ACC112 (cell line): ENCODE measurements around the gene ART4.
A peak's percentile ranks its signal among the peaks of the same experiment; 100 is the strongest.

Experiments
- H2AFZ ChIP-seq: fragments of 200-600 bp; sonication (generic); one replicate; pipeline ENCODE4 v1.6.0; 2017; ENCODE audit warnings: antibody characterized with exemption, low read length; ENCODE audit not compliant: unreplicated experiment
- H3K27ac ChIP-seq: fragments of 200-600 bp; sonication (generic); 2 replicates; pipeline ENCODE4 v1.5.1; 2014; ENCODE audit warnings: low read depth, mild to moderate bottlenecking, antibody characterized with exemption, low read length, moderate library complexity
- H3K27me3 ChIP-seq: fragments of 200-600 bp; sonication (generic); 2 replicates; pipeline ENCODE4 v1.6.1; 2014; ENCODE audit warnings: mild to moderate bottlenecking, antibody characterized with exemption, low read length, moderate library complexity, mixed read lengths; ENCODE audit not compliant: insufficient read depth
- H3K36me3 ChIP-seq: fragments of 200-600 bp; sonication (generic); 2 replicates; pipeline ENCODE4 v1.6.1; 2016; ENCODE audit warnings: mild to moderate bottlenecking, antibody characterized with exemption, low read length, moderate library complexity, mixed read lengths; ENCODE audit not compliant: insufficient read depth
- H3K4me1 ChIP-seq: fragments of 200-600 bp; sonication (generic); one replicate; pipeline ENCODE4 v1.6.1; 2016; ENCODE audit warnings: low read length, mixed read lengths; ENCODE audit not compliant: insufficient read depth, unreplicated experiment, control insufficient read depth
- H3K4me3 ChIP-seq: fragments of 200-600 bp; sonication (generic); 2 replicates; pipeline ENCODE4 v1.5.1; 2014; ENCODE audit warnings: mild to moderate bottlenecking, low read depth, low read length
- H3K79me2 ChIP-seq: fragments of 200-600 bp; sonication (generic); one replicate; pipeline ENCODE4 v1.6.0; 2016; ENCODE audit warnings: low read length; ENCODE audit not compliant: control insufficient read depth, unreplicated experiment, insufficient read depth

Gene ART4

GRCh38 chr12:14782756-14783155, 60.6 kb downstream of the ART4 start:
- Histone ChIP-seq H3K4me3 (no peak overlapping the region), H3K27ac (no peak overlapping the region), H3K36me3 (no peaks in the 10 kb centered on the region; the same call in 1 of the 2 replicates), H3K79me2 (no peaks in the 10 kb centered on the region), H3K4me1 (peaks cover 5% of the 10 kb centered on the region), H3K27me3 (no peaks in the 10 kb centered on the region), H2AFZ (no peak overlapping the region)

GRCh38 chr12:14781563-14781962, 61.8 kb downstream of the ART4 start:
- Histone ChIP-seq H3K4me1 (peaks cover 17% of the 10 kb centered on the region), H2AFZ (no peak overlapping the region), H3K36me3 (no peaks in the 10 kb centered on the region), H3K79me2 (peaks cover 5% of the 10 kb centered on the region), H3K27me3 (no peaks in the 10 kb centered on the region), H3K27ac (no peak overlapping the region), H3K4me3 (no peak overlapping the region)

- H3K27me3 ChIP-seq = no peaks in the 10 kb centered on the region
- H3K27ac ChIP-seq = no peak overlapping the region
- no peaks in the 10 kb centered on the region for H3K36me3 ChIP-seq
- peaks cover 24% of the 10 kb centered on the region for H3K4me1 ChIP-seq
- peaks cover 12% of the 10 kb centered on the region for H3K79me2 ChIP-seq
- 0 out of 2 replicates have a peak overlapping the region, but pooled peaks have one; percentile 16 for H3K4me3 ChIP-seq
- no peak overlapping the region for H2AFZ ChIP-seq
These were observed 62.5 kb downstream of the ART4 start for GRCh38 chr12:14780859-14781258.

- H3K27me3 ChIP-seq = no peaks in the 10 kb centered on the region
- H3K36me3 ChIP-seq = no peaks in the 10 kb centered on the region
- H3K79me2 ChIP-seq = peaks cover 22% of the 10 kb centered on the region
- no peak overlapping the region for H3K27ac ChIP-seq
- H3K4me1 ChIP-seq = peaks cover 25% of the 10 kb centered on the region
- no peak overlapping the region for H2AFZ ChIP-seq
- H3K4me3 ChIP-seq = no peak overlapping the region
These were observed 63.5 kb downstream of the ART4 start for GRCh38 chr12:14779834-14780233.

- Histone ChIP-seq H3K27ac (peak overlapping the region; percentile 49), H3K4me3 (peak overlapping the region; percentile 96; the same call in 1 of the 2 replicates), H3K79me2 (peaks cover 29% of the 10 kb centered on the region)
These were observed 66.1 kb downstream of the ART4 start for GRCh38 chr12:14777271-14777670.

GRCh38 chr12:14776236-14776961, 66.9 kb downstream of the ART4 start:
- no peaks in the 10 kb centered on the region for H3K27me3 ChIP-seq
- peak overlapping the region; percentile 90 for H3K27ac ChIP-seq

More at GRCh38 chr12:14777271-14777670, 66.1 kb downstream of the ART4 start:
- Histone ChIP-seq H3K4me1 (peaks cover 25% of the 10 kb centered on the region), H3K36me3 (no peaks in the 10 kb centered on the region), H3K27me3 (no peaks in the 10 kb centered on the region), H2AFZ (no peak overlapping the region)

GRCh38 chr12:14775636-14775980, 67.7 kb downstream of the ART4 start:
- H3K27me3 ChIP-seq = no peaks in the 10 kb centered on the region
- peaks cover 31% of the 10 kb centered on the region for H3K79me2 ChIP-seq
- peak overlapping the region; percentile 96 for H3K4me3 ChIP-seq
- H3K36me3 ChIP-seq = no peaks in the 10 kb centered on the region
- H3K4me1 ChIP-seq = peaks cover 28% of the 10 kb centered on the region
- H3K27ac ChIP-seq = peak overlapping the region; percentile 90
- H2AFZ ChIP-seq = peak overlapping the region; percentile 57

More at GRCh38 chr12:14776236-14776961, 66.9 kb downstream of the ART4 start:
- Histone ChIP-seq H2AFZ (no peak overlapping the region), H3K4me1 (peaks cover 28% of the 10 kb centered on the region), H3K36me3 (no peaks in the 10 kb centered on the region), H3K4me3 (peak overlapping the region; percentile 96), H3K79me2 (peaks cover 29% of the 10 kb centered on the region)
